Body of pancreas (tissue), 4 donors: ENCODE results near the gene SPRED2. TPM values are rescaled to one million over a fixed set of nuclear protein-coding genes. Genes with fewer than 3 reads are reported as not detected.

Experiments used
- ATAC-seq: fragments of 150-250 bp; one replicate; pipeline ENCODE4 v1.9.1; 2016
- DNase-seq, 4 donors: peaks; one replicate each; pipeline ENCODE4 v3.0.0-alpha.2; 2019
- H3K27ac ChIP-seq, 4 donors: fragments of 200-600 bp; sonication (generic); 1 replicate in 3 of 4; 2 replicates in 1 of 4; pipeline versions ENCODE4 v1.5.1 to v1.6.1; 2016 to 2019; ENCODE audit warnings: mild to moderate bottlenecking in 1 of 4, mixed read lengths in 1 of 4, moderate library complexity in 1 of 4
- H3K27me3 ChIP-seq, 2 donors: fragments of 200-600 bp; sonication (generic); one replicate each; pipeline ENCODE4 v1.6.0; 2016; ENCODE audit warnings: mild to moderate bottlenecking in 1 of 2
- H3K36me3 ChIP-seq, 2 donors: fragments of 200-600 bp; sonication (generic); replicated peaks in 1 of 2; 2 replicates each; pipeline ENCODE4 v1.5.1; 2016; ENCODE audit warnings: low read depth in 2 of 2; ENCODE audit not compliant: insufficient read depth in 1 of 2
- H3K4me1 ChIP-seq: fragments of 200-600 bp; sonication (generic); one replicate; pipeline ENCODE4 v1.6.0; 2016
- H3K4me3 ChIP-seq, 2 donors: fragments of 200-600 bp; sonication (generic); 1 replicate in 1 of 2; 2 replicates in 1 of 2; pipeline ENCODE4 v1.5.1; 2016 to 2019
- H3K9me3 ChIP-seq, 3 donors: fragments of 200-600 bp; sonication (generic); 1 replicate in 2 of 3; 2 replicates in 1 of 3; pipeline ENCODE4 v1.5.1; 2016
- POLR2A ChIP-seq, 3 donors: fragments of 450-650 bp; IDR thresholded peaks; one replicate each; pipeline ENCODE4 v1.6.1; 2016; ENCODE audit warnings: antibody characterized with exemption in 3 of 3, mild to moderate bottlenecking in 2 of 3
- WGBS, 2 donors: methylation state at CpG; one replicate each; pipeline ENCODE4 v1.1.5; 2017; 5-methylcytosine and 5-hydroxymethylcytosine counted together
- intact Hi-C: fragments of 100-400 bp; cut with DNase I; formaldehyde crosslinking; loops from one replicate; pipeline ENCODE4 v1.15.1; 2023
- total RNA-seq, 2 donors: library from RNA; depleted of rRNA; stranded (reverse); fragments of >200 nt; gene quantifications; one replicate each; pipeline ENCODE4 v1.1.0, GENCODE V29; 2016
- TF ChIP-seq, protein P1 (sequence below), 7 experiments: fragments of 450-650 bp in 4 of 7; fragments of 200-600 bp in 3 of 7; sonication (generic) in 3 of 7; IDR thresholded peaks; one replicate each; pipeline ENCODE4 v1.5.1; 2016 to 2019; ENCODE audit warnings: antibody characterized with exemption in 7 of 7

The SPRED2 gene
- total RNA-seq, 2 donors from 2014 or later: 16.1 to 16.2 TPM

DNA sequence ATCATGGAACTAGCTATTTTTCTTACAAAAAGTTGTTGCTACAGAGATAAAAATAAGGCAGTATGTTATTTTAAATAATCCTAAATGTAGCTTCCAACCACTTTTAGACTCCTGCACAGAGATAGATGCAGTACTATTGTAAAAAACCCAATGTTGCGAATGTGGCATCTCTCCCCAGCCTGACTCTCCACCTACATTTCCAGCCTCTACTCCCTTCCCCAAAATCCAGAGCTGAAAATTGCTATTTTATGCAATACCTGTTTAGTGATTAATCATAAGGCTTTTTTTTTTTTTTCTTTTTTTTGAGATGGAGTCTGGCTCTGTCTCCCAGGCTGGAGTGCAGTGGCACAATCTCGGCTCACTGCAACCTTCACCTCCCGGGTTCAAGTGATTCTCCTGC is 39.4 kb downstream of the SPRED2 start:
- H3K4me3 ChIP-seq: no peak overlapping the region
- no peak for ATAC-seq
- no peak overlapping the region for H3K27ac ChIP-seq
- no peaks in the 10 kb centered on the region for H3K36me3 ChIP-seq
- no peak for DNase-seq
- H3K9me3 ChIP-seq: no peaks in the 10 kb centered on the region
- no peaks in the 10 kb centered on the region for H3K27me3 ChIP-seq
- 94% methylated on average over 3 of the region's 3 CpGs for WGBS, 2 donors
- intact Hi-C loops: no loop called here
- H3K4me1 ChIP-seq: peaks cover 24% of the 10 kb centered on the region
- no peak for TF ChIP-seq POLR2A (IDR thresholded peaks at IDR 0.05)
- TF ChIP-seq, protein P1, sequence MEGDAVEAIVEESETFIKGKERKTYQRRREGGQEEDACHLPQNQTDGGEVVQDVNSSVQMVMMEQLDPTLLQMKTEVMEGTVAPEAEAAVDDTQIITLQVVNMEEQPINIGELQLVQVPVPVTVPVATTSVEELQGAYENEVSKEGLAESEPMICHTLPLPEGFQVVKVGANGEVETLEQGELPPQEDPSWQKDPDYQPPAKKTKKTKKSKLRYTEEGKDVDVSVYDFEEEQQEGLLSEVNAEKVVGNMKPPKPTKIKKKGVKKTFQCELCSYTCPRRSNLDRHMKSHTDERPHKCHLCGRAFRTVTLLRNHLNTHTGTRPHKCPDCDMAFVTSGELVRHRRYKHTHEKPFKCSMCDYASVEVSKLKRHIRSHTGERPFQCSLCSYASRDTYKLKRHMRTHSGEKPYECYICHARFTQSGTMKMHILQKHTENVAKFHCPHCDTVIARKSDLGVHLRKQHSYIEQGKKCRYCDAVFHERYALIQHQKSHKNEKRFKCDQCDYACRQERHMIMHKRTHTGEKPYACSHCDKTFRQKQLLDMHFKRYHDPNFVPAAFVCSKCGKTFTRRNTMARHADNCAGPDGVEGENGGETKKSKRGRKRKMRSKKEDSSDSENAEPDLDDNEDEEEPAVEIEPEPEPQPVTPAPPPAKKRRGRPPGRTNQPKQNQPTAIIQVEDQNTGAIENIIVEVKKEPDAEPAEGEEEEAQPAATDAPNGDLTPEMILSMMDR (IDR thresholded peaks at IDR 0.05): no peak

DNA sequence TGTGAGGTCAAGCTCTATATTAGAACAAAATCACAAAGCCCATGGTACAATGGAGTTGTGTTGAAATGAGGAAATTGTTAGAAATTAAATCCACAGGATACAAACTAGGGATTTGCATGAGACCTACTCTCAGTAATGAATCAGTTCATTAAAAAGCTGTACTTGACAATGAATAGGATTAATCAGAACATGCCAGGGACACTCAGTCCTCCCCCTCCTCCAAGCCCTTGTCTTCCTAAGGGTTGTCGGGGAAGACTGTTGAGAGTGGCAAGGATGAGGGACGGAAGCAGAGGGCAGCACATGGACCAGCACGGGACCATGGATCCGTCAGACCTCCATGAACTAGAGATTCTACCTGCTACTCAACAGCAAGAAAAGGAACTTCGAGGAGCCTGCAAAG is 39.8 kb downstream of the SPRED2 start:
- no peaks in the 10 kb centered on the region for H3K27me3 ChIP-seq
- peaks cover 27% of the 10 kb centered on the region for H3K4me1 ChIP-seq
- no peaks in the 10 kb centered on the region for H3K9me3 ChIP-seq
- DNase-seq: no peak
- TF ChIP-seq, protein P1 (IDR thresholded peaks at IDR 0.05): no peak
- TF ChIP-seq POLR2A (IDR thresholded peaks at IDR 0.05): no peak
- no peaks in the 10 kb centered on the region for H3K36me3 ChIP-seq
- 89 to 96% methylated on average over 5 of the region's 5 CpGs for WGBS, 2 donors
- H3K4me3 ChIP-seq: no peak overlapping the region
- no peak overlapping the region for H3K27ac ChIP-seq
- intact Hi-C loops: no loop called here
- ATAC-seq: no peak

DNA sequence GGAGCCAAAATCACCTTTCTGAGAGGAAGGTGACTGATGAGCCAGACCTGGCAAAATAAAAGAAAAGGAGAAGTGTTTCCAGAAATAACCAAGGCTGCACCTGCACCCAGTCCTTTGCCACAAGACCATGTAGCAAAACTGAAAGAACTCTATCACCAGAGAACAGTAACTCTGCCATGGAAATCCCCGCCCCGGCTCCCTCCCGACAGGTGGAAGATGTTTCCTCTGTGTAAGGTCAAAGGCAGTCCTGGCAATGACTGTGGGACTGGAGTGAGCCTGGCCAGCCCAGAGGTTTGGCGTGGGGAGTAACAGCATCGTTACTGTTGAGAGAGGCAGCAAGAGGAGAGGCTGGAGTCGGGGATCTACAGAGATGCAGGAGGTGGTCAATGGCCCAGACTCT is 42.3 kb downstream of the SPRED2 start:
- no peak for TF ChIP-seq POLR2A (IDR thresholded peaks at IDR 0.05)
- TF ChIP-seq, protein P1 (IDR thresholded peaks at IDR 0.05): no peak
- H3K27ac ChIP-seq: no peak overlapping the region
- no peak for ATAC-seq

DNA sequence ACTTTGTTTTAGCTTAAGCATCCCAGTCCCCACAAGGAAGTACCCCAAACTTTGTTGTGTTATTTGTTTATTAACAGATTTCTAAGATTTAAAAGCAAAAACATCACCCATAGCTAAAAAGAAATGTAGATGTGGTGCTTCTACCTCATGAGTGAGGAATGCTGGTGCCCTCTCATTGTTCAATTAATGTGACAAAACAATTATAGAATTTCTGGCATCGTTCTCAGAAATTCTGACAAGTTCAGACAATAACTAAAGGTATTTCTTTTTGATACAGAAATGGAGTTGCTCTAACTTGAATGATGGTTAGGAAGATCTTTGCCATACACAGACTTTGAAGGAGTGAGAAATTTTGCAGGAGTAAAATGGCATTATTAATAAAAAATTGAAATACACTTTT is 42.9 kb downstream of the SPRED2 start:
- 66 to 71% methylated on average over 1 of the region's 1 CpG for whole genome bisulfite sequencing, 2 donors

More for the DNA sequence above, 42.3 kb downstream of the SPRED2 start:
- no peak for DNase-seq
- intact Hi-C loops: no loop called here
- Histone ChIP-seq H3K4me3 (no peak overlapping the region), H3K36me3 (no peaks in the 10 kb centered on the region), H3K4me1 (peaks cover 6% of the 10 kb centered on the region), H3K27me3 (no peaks in the 10 kb centered on the region), H3K9me3 (no peaks in the 10 kb centered on the region)
- 57 to 65% methylated on average over 6 of the region's 6 CpGs for WGBS, 2 donors

More for the DNA sequence above, 42.9 kb downstream of the SPRED2 start:
- TF ChIP-seq, protein P1 (IDR thresholded peaks at IDR 0.05): no peak
- TF ChIP-seq POLR2A (IDR thresholded peaks at IDR 0.05): no peak
- no peak overlapping the region for H3K4me3 ChIP-seq
- intact Hi-C loops: no loop called here
- H3K9me3 ChIP-seq: no peaks in the 10 kb centered on the region
- H3K4me1 ChIP-seq: peaks cover 9% of the 10 kb centered on the region
- H3K27ac ChIP-seq: no peak overlapping the region
- no peak for DNase-seq
- no peaks in the 10 kb centered on the region for H3K27me3 ChIP-seq
- ATAC-seq: no peak
- no peaks in the 10 kb centered on the region for H3K36me3 ChIP-seq
